ENCODE results near the gene TBX15.

The TBX15 gene

DNA sequence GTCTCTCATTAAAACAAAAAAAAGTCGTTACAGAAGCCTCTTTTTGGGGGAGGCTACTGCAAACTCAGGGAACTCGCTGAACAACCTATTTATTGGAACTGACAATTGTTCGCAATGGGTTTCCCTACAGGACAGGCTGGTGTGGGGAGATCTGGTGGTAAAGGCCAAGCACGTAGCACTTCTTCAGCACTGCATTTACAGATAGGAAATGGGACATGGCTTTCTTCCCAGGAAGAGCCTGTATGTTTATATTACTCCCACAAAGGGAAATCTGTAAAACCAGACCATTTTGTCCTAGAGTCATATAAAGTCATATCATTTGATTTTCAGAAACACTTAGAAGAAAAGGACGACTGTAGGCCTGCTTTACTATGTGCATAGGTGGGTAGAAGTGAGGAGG is 38.8 kb upstream of the TBX15 start:
- no peak overlapping the region for H3K9ac ChIP-seq (ENCODE audit: low read length)
- no peaks in the 10 kb centered on the region for H3K36me3 ChIP-seq (replicated peaks; ENCODE audit: low read depth, low read length)
- no peak overlapping the region for H3K4me3 ChIP-seq (ENCODE audit: low read length)
- no peak overlapping the region for H2AFZ ChIP-seq (ENCODE audit: low read depth, low read length)
- no peaks in the 10 kb centered on the region for H4K20me1 ChIP-seq (ENCODE audit: insufficient read depth, low read length)
- H3K4me1 ChIP-seq (ENCODE audit: low read length): no peaks in the 10 kb centered on the region
- H3K27me3 ChIP-seq (ENCODE audit: low read depth, low read length): no peaks in the 10 kb centered on the region
- H3K4me2 ChIP-seq (ENCODE audit: low read length): no peak overlapping the region
- no peaks in the 10 kb centered on the region for H3K79me2 ChIP-seq (ENCODE audit: low read length)
- no peak for TF ChIP-seq EZH2phosphoT487 (IDR thresholded peaks at IDR 0.05; ENCODE audit: low read depth)
- TF ChIP-seq, protein P1, sequence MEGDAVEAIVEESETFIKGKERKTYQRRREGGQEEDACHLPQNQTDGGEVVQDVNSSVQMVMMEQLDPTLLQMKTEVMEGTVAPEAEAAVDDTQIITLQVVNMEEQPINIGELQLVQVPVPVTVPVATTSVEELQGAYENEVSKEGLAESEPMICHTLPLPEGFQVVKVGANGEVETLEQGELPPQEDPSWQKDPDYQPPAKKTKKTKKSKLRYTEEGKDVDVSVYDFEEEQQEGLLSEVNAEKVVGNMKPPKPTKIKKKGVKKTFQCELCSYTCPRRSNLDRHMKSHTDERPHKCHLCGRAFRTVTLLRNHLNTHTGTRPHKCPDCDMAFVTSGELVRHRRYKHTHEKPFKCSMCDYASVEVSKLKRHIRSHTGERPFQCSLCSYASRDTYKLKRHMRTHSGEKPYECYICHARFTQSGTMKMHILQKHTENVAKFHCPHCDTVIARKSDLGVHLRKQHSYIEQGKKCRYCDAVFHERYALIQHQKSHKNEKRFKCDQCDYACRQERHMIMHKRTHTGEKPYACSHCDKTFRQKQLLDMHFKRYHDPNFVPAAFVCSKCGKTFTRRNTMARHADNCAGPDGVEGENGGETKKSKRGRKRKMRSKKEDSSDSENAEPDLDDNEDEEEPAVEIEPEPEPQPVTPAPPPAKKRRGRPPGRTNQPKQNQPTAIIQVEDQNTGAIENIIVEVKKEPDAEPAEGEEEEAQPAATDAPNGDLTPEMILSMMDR (IDR thresholded peaks at IDR 0.05; ENCODE audit: low read depth, low read length): no peak
- no peak overlapping the region for H3K27ac ChIP-seq (ENCODE audit: low read length)
- H3K9me3 ChIP-seq (ENCODE audit: insufficient read depth, low read length): no peaks in the 10 kb centered on the region

DNA sequence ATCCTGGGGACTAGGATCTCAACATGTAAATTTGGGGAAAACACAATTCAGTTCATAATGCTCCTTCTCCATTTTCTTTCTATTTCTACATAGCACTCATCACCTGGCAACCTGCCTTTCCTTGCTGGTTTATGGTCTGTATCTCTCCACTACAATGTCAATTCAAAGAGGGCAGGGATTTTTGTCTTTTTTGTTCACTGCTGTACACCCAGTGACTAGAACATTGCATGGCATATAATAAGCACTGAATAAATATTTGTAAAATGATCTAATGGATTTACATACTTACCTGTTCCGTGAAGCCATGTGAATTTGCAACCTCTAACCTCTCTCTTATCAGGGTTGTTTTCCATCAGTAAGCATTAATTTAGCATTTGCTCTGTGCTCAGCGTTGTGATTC is 27.4 kb upstream of the TBX15 start:
- Histone ChIP-seq H3K4me3 (ENCODE audit: low read length) (no peak overlapping the region), H3K9ac (ENCODE audit: low read length) (no peak overlapping the region), H2AFZ (ENCODE audit: low read depth, low read length) (no peak overlapping the region)

DNA sequence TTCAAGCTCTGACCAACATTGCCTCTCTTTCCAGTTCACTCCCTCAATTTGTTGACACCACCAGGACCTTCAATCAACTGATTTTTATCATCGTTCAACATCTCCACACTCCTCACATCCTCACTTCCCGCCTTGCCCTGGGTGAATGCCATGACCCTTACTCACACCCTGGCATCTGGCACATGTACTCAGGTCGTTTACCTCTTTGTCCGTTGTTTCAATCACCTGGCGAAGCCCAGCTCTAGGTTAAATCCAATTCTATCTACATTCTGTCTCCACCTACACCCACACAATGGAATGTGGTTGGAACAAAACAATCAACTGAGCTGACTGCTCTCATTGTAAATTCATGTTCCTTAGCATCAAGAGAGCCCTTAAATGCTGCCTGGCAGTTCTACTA is 24.2 kb upstream of the TBX15 start:
- Histone ChIP-seq H3K79me2 (ENCODE audit: low read length) (no peaks in the 10 kb centered on the region), H3K4me1 (ENCODE audit: low read length) (no peaks in the 10 kb centered on the region), H4K20me1 (ENCODE audit: insufficient read depth, low read length) (no peaks in the 10 kb centered on the region), H3K4me2 (ENCODE audit: low read length) (no peak overlapping the region), H3K36me3 (replicated peaks; ENCODE audit: low read depth, low read length) (no peaks in the 10 kb centered on the region), H3K27me3 (ENCODE audit: low read depth, low read length) (no peaks in the 10 kb centered on the region), H3K9me3 (ENCODE audit: insufficient read depth, low read length) (no peaks in the 10 kb centered on the region), H3K9ac (ENCODE audit: low read length) (no peak overlapping the region), H3K4me3 (ENCODE audit: low read length) (no peak overlapping the region), H3K27ac (ENCODE audit: low read length) (no peak overlapping the region), H2AFZ (ENCODE audit: low read depth, low read length) (no peak overlapping the region)
- no peak for TF ChIP-seq EZH2phosphoT487 (IDR thresholded peaks at IDR 0.05; ENCODE audit: low read depth)
- TF ChIP-seq, protein P1 (IDR thresholded peaks at IDR 0.05; ENCODE audit: low read depth, low read length): no peak

More for the DNA sequence above, 27.4 kb upstream of the TBX15 start:
- Histone ChIP-seq H4K20me1 (ENCODE audit: insufficient read depth, low read length) (no peaks in the 10 kb centered on the region), H3K36me3 (replicated peaks; ENCODE audit: low read depth, low read length) (no peaks in the 10 kb centered on the region), H3K4me1 (ENCODE audit: low read length) (no peaks in the 10 kb centered on the region), H3K4me2 (ENCODE audit: low read length) (no peak overlapping the region), H3K9me3 (ENCODE audit: insufficient read depth, low read length) (no peaks in the 10 kb centered on the region), H3K79me2 (ENCODE audit: low read length) (no peaks in the 10 kb centered on the region), H3K27ac (ENCODE audit: low read length) (no peak overlapping the region), H3K27me3 (ENCODE audit: low read depth, low read length) (no peaks in the 10 kb centered on the region)
- TF ChIP-seq, protein P1 (IDR thresholded peaks at IDR 0.05; ENCODE audit: low read depth, low read length): no peak
- TF ChIP-seq EZH2phosphoT487 (IDR thresholded peaks at IDR 0.05; ENCODE audit: low read depth): no peak

DNA sequence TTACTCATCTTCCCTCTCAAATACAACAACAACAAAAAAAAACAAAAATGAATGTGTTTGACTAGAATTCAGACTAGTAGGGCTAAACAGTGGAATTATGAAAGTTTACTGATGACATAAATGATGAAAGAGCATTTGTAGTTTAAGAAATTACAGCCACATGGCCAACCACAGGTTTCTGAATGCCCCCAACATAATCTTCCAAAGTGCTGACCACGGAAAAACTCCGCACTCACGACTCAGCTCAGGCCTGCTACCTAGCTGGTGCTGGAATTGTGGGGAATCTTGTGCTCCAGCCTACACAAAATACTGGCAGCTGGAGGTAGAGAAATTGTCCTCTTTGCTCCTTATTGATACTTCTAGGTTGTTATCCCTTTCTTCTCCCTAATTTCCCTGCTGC is 23.6 kb upstream of the TBX15 start:
- no peaks in the 10 kb centered on the region for H3K9me3 ChIP-seq (ENCODE audit: insufficient read depth, low read length)
- no peaks in the 10 kb centered on the region for H3K4me1 ChIP-seq (ENCODE audit: low read length)
- H3K27ac ChIP-seq (ENCODE audit: low read length): no peak overlapping the region
- H3K4me2 ChIP-seq (ENCODE audit: low read length): no peak overlapping the region
- no peak overlapping the region for H3K9ac ChIP-seq (ENCODE audit: low read length)
- no peaks in the 10 kb centered on the region for H4K20me1 ChIP-seq (ENCODE audit: insufficient read depth, low read length)
- no peaks in the 10 kb centered on the region for H3K36me3 ChIP-seq (replicated peaks; ENCODE audit: low read depth, low read length)
- H2AFZ ChIP-seq (ENCODE audit: low read depth, low read length): no peak overlapping the region
- no peaks in the 10 kb centered on the region for H3K27me3 ChIP-seq (ENCODE audit: low read depth, low read length)
- no peak for TF ChIP-seq EZH2phosphoT487 (IDR thresholded peaks at IDR 0.05; ENCODE audit: low read depth)
- TF ChIP-seq, protein P1 (IDR thresholded peaks at IDR 0.05; ENCODE audit: low read depth, low read length): no peak
- H3K79me2 ChIP-seq (ENCODE audit: low read length): no peaks in the 10 kb centered on the region
- H3K4me3 ChIP-seq (ENCODE audit: low read length): no peak overlapping the region

Measured in OCI-LY3 (cell line).